Measurements from ENCODE around the gene MOGAT3. TPM values are rescaled to one million over a fixed set of nuclear protein-coding genes. Genes with fewer than 3 reads are reported as not detected.

The MOGAT3 gene
- total RNA-seq, 4 donors from 2014 or later: 0.17 TPM; not detected in 3

- intact Hi-C loops (cut with DNase I): loop anchor here (2.0 kb wide), 1 partner anchor 28 kb away; the partner anchor contains the start of gene PLOD3
Observed at GRCh38 chr7:101244375-101245146, 43.7 kb upstream of the MOGAT3 start, which contains the start of gene FIS1. TSS of gene FIS1 (minus strand) at chr7:101245081. CDS start at chr7:101245004, 77 bp downstream.

GRCh38 chr7:101243646-101244374 lies 43.0 kb upstream of the MOGAT3 start:
- 27% methylated on average over 27 of the region's 28 CpGs for WGBS
- DNase-seq (ENCODE audit: extremely low spot score): no peak
- peaks cover 54 to 68% (median 66%) of the 10 kb centered on the region in 4 donors for H3K4me1 ChIP-seq
- H3K9me3 ChIP-seq: no peaks in the 10 kb centered on the region
- H3K4me3 ChIP-seq: peak overlapping the region; percentile 59 to 90 (median 75)
- intact Hi-C loops (cut with DNase I): loop anchor here (2.0 kb wide), 1 partner anchor 27 kb away; the partner anchor contains the start of gene PLOD3
- no peak for TF ChIP-seq EP300 (IDR thresholded peaks at IDR 0.05)
- H3K27me3 ChIP-seq: no peaks in the 10 kb centered on the region
- peaks cover 6 to 39% (median 31%) of the 10 kb centered on the region in 4 donors for H3K36me3 ChIP-seq
- H3K27ac ChIP-seq (replicated peaks in 1 of 4): peak overlapping the region; percentile 87 to 98 (median 97)

More at GRCh38 chr7:101244375-101245146, 43.7 kb upstream of the MOGAT3 start, which contains the start of gene FIS1:
- Histone ChIP-seq H3K27me3 (no peaks in the 10 kb centered on the region), H3K36me3 (peaks cover 5 to 39% (median 31%) of the 10 kb centered on the region in 4 donors), H3K9me3 (no peaks in the 10 kb centered on the region), H3K4me1 (peaks cover 48 to 61% (median 58%) of the 10 kb centered on the region in 4 donors), H3K4me3 (peak within 1 kb of the TSS; percentile 59 to 90 (median 75)), H3K27ac (replicated peaks in 1 of 4) (peak within 1 kb of the TSS; percentile 87 to 98 (median 97))
- peak; percentile 90 to 98 for TF ChIP-seq POLR2AphosphoS5 (IDR thresholded peaks at IDR 0.05)
- TF ChIP-seq POLR2A (IDR thresholded peaks at IDR 0.05; ENCODE audit: low read depth): peak; percentile 66
- TF ChIP-seq EP300 (IDR thresholded peaks at IDR 0.05): no peak
- TF ChIP-seq CTCF (IDR thresholded peaks at IDR 0.05): peak; percentile 82 to 97 (median 89)
- peak; percentile 97 for DNase-seq (ENCODE audit: extremely low spot score)
- 0% methylated on average over 14 of the region's 45 CpGs for WGBS

GRCh38 chr7:101241443-101242349 lies 40.9 kb upstream of the MOGAT3 start:
- no peak overlapping the region for H3K4me3 ChIP-seq
- DNase-seq (ENCODE audit: extremely low spot score): no peak
- peak overlapping the region in 3 of 4 donors; percentile 10 to 98 (median 80) for H3K27ac ChIP-seq (replicated peaks in 1 of 4)
- peaks cover 6 to 39% (median 35%) of the 10 kb centered on the region in 4 donors for H3K36me3 ChIP-seq
- intact Hi-C loops (cut with DNase I): no loop called here
- H3K27me3 ChIP-seq: no peaks in the 10 kb centered on the region
- 83% methylated on average over 16 of the region's 16 CpGs for WGBS
- TF ChIP-seq POLR2AphosphoS5 (IDR thresholded peaks at IDR 0.05) (no peak), EP300 (IDR thresholded peaks at IDR 0.05) (no peak)
- H3K9me3 ChIP-seq: no peaks in the 10 kb centered on the region
- H3K4me1 ChIP-seq: peaks cover 74 to 87% (median 86%) of the 10 kb centered on the region in 4 donors

DNA sequence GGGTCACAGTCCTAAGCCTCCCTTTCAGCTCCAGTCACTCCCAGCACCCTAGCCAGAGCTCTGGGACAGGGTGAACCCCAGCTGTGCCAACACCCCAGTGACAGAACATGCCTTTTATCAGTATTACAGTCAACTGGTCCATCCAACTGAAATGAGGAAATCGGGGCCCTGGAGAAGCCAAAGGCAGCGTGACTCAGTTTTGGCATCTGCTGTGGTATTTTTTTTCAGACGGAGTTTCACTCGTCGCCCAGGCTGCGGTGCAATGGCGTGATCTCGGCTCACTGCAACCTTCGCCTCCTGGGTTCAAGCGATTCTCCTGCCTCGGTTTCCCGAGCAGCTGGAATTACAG lies 40.2 kb upstream of the MOGAT3 start:
- intact Hi-C loops (cut with DNase I): no loop called here
- peaks cover 6 to 46% (median 35%) of the 10 kb centered on the region in 4 donors for H3K36me3 ChIP-seq
- no peak for TF ChIP-seq POLR2A (IDR thresholded peaks at IDR 0.05; ENCODE audit: low read depth)
- TF ChIP-seq CTCF (IDR thresholded peaks at IDR 0.05): no peak
- TF ChIP-seq EP300 (IDR thresholded peaks at IDR 0.05): no peak
- no peak for TF ChIP-seq POLR2AphosphoS5 (IDR thresholded peaks at IDR 0.05)
- DNase-seq (ENCODE audit: extremely low spot score): no peak
- no peaks in the 10 kb centered on the region for H3K9me3 ChIP-seq
- peak overlapping the region; percentile 19 to 98 (median 77) for H3K27ac ChIP-seq (replicated peaks in 1 of 4)
- WGBS: 90% methylated on average over 12 of the region's 12 CpGs
- no peaks in the 10 kb centered on the region for H3K27me3 ChIP-seq
- peaks cover 71 to 83% (median 81%) of the 10 kb centered on the region in 4 donors for H3K4me1 ChIP-seq
- H3K4me3 ChIP-seq: no peak overlapping the region
